GM23338 (cell line): ENCODE measurements around the gene NUDT21. TPM values are rescaled to one million over a fixed set of nuclear protein-coding genes. Genes with fewer than 3 reads are reported as not detected.

Experiments used
- ATAC-seq: fragments of 200-7000 bp; cut with Tn5 transposase; 3 replicates; pipeline ENCODE4 v1.9.1; 2020
- DNase-seq: peaks from one replicate; pipeline ENCODE4 v3.0.0-alpha.2; 2015; ENCODE audit warnings: low spot score
- H2AFZ ChIP-seq: fragments of 200-600 bp; sonication (generic); 2 replicates; pipeline ENCODE4 v1.8.0; 2016; ENCODE audit warnings: antibody characterized with exemption, mild to moderate bottlenecking, moderate library complexity
- H3F3A ChIP-seq: fragments of 200-600 bp; sonication (generic); replicated peaks from 2 replicates; pipeline ENCODE4 v1.8.0; 2017; ENCODE audit warnings: antibody characterized with exemption, mixed run types, low read depth
- H3K27ac ChIP-seq: fragments of 200-600 bp; sonication (generic); 2 replicates; pipeline ENCODE4 v1.6.1; 2016; ENCODE audit warnings: low read depth
- H3K27me3 ChIP-seq: fragments of 200-600 bp; sonication (generic); 2 replicates; pipeline ENCODE4 v1.8.0; 2016; ENCODE audit warnings: mild to moderate bottlenecking, mixed run types, moderate library complexity; ENCODE audit not compliant: insufficient read depth
- H3K36me3 ChIP-seq: fragments of 200-600 bp; sonication (generic); 2 replicates; pipeline ENCODE4 v1.8.0; 2016; ENCODE audit warnings: mild to moderate bottlenecking; ENCODE audit not compliant: insufficient read depth
- H3K4me1 ChIP-seq: fragments of 200-600 bp; sonication (generic); 2 replicates; pipeline ENCODE4 v1.8.0; 2016; ENCODE audit warnings: mild to moderate bottlenecking, moderate library complexity; ENCODE audit not compliant: insufficient read depth
- H3K4me2 ChIP-seq: fragments of 200-600 bp; sonication (generic); 2 replicates; pipeline ENCODE4 v1.7.1; 2017; ENCODE audit warnings: mixed run types
- H3K4me3 ChIP-seq: fragments of 200-600 bp; sonication (generic); 2 replicates; pipeline ENCODE4 v1.6.1; 2016; ENCODE audit warnings: mixed run types
- H3K79me2 ChIP-seq: fragments of 200-600 bp; sonication (generic); replicated peaks from 2 replicates; pipeline ENCODE4 v1.8.0; 2017; ENCODE audit warnings: mild to moderate bottlenecking; ENCODE audit not compliant: insufficient read depth
- H3K9me2 ChIP-seq: fragments of 200-600 bp; sonication (generic); 2 replicates; pipeline ENCODE4 v1.8.0; 2017; ENCODE audit not compliant: insufficient read depth
- H4K20me1 ChIP-seq: fragments of 200-600 bp; sonication (generic); replicated peaks from 2 replicates; pipeline ENCODE4 v1.8.0; 2017; ENCODE audit warnings: mild to moderate bottlenecking; ENCODE audit not compliant: insufficient read depth
- H3K27ac Mint-ChIP-seq: 2 replicates; pipeline ENCODE4 v1.8.0; 2020; ENCODE audit warnings: inconsistent platforms, mild to moderate bottlenecking, moderate library complexity, mixed read lengths
- H3K27me3 Mint-ChIP-seq: 3 replicates; pipeline ENCODE4 v1.8.0; 2022; ENCODE audit warnings: low read depth, mild to moderate bottlenecking, moderate library complexity, mixed read lengths, inconsistent platforms; ENCODE audit not compliant: insufficient read depth, poor library complexity
- H3K36me3 Mint-ChIP-seq: 3 replicates; pipeline ENCODE4 v1.8.0; 2021; ENCODE audit warnings: low read depth, mild to moderate bottlenecking, inconsistent platforms, moderate library complexity, mixed read lengths
- H3K4me1 Mint-ChIP-seq: 3 replicates; pipeline ENCODE4 v1.8.0; 2020; ENCODE audit warnings: mild to moderate bottlenecking, inconsistent platforms, mixed read lengths
- H3K4me3 Mint-ChIP-seq: 3 replicates; pipeline ENCODE4 v1.8.0; 2021; ENCODE audit warnings: moderate library complexity, mild to moderate bottlenecking, inconsistent platforms, mixed read lengths
- H3K9me3 Mint-ChIP-seq: 3 replicates; pipeline ENCODE4 v1.8.0; 2020; ENCODE audit warnings: moderate library complexity, mild to moderate bottlenecking, inconsistent platforms, mixed read lengths
- JUNB ChIP-seq: IDR thresholded peaks from one replicate; pipeline ENCODE4 v1.6.1; 2016; ENCODE audit warnings: antibody characterized with exemption; ENCODE audit not compliant: unreplicated experiment
- NANOG ChIP-seq: IDR thresholded peaks from 2 replicates; pipeline ENCODE4 v1.6.1; 2016; ENCODE audit warnings: antibody characterized with exemption, borderline replicate concordance
- POLR2AphosphoS5 ChIP-seq: IDR thresholded peaks from 2 replicates; pipeline ENCODE4 v1.6.1; 2016; ENCODE audit warnings: antibody characterized with exemption, low read depth
- STAT1 ChIP-seq: IDR thresholded peaks from one replicate; pipeline ENCODE4 v1.6.1; 2016; ENCODE audit warnings: antibody characterized with exemption; ENCODE audit not compliant: unreplicated experiment
- ZNF114 ChIP-seq: fragments of 250-450 bp; sonication (Bioruptor Pico); IDR thresholded peaks from 2 replicates; pipeline ENCODE4 v1.5.0; 2020; ENCODE audit warnings: mild to moderate bottlenecking, moderate library complexity
- ZNF331 ChIP-seq: fragments of 250-450 bp; sonication (Bioruptor Pico); IDR thresholded peaks from 2 replicates; pipeline ENCODE4 v1.5.0; 2020; ENCODE audit warnings: low read depth, mild to moderate bottlenecking, moderate library complexity
- polyA plus RNA-seq: library from polyadenylated mRNA; unstranded; fragments of >200 nt; fragmentation: Nextera tagmentation; extraction: Ambion mirVana; gene quantifications from 2 replicates; pipeline ENCODE4 v1.2.1, GENCODE V29; 2016
- total RNA-seq: library from RNA; depleted of rRNA; stranded (reverse); fragments of >200 nt; shearing (Covaris generic); gene quantifications from 2 replicates; pipeline ENCODE4 v1.2.3, GENCODE V29; 2014
- TF ChIP-seq, protein P1 (sequence below), 2 experiments: fragments of 200-600 bp in 1 of 2; sonication (generic) in 1 of 2; conservative IDR thresholded peaks; 2 replicates each; pipeline versions ENCODE4 v1.5.1 to v1.6.1; 2016 to 2017; ENCODE audit warnings: antibody characterized with exemption in 2 of 2, low read depth in 2 of 2, mild to moderate bottlenecking in 2 of 2, moderate library complexity in 1 of 2
- TF ChIP-seq, protein P2 (sequence below): IDR thresholded peaks from 2 replicates; pipeline ENCODE4 v1.6.1; 2016; ENCODE audit warnings: antibody characterized with exemption
- TF ChIP-seq, protein P3 (sequence below): fragments of 250-450 bp; sonication (Bioruptor Pico); IDR thresholded peaks from 2 replicates; pipeline ENCODE4 v1.5.0; 2020; ENCODE audit warnings: mild to moderate bottlenecking, moderate library complexity
- TF ChIP-seq, protein P4 (sequence below): IDR thresholded peaks from one replicate; pipeline ENCODE4 v1.6.1; 2018; ENCODE audit warnings: antibody characterized with exemption; ENCODE audit not compliant: unreplicated experiment

NUDT21 gene
- total and polyA plus RNA-seq, 2 experiments from 2014 or later = 83.4 to 132 TPM

DNA sequence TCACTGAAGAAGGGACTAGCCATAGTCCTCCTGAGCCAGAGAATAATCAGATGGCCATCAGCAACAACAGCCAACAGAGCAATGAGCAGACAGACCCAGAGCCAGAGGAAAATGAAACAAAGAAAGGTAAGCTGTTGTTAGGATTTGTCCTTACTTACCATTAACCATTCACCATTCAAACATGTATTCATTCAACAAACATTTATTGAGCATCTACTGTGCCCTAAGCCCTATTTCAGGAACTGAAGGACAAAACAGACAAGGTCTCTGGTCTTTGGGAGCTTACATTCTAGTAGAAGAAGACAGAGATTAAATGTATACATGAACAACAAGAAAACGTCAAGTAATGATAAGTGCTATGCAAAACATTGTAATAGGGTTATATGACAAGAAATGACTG is 19.5 kb upstream of the NUDT21 start:
- no peak overlapping the region for H3K27ac Mint-ChIP-seq
- Histone ChIP-seq H2AFZ (no peak overlapping the region), H3K79me2 (no peaks in the 10 kb centered on the region), H3K4me2 (no peak overlapping the region), H3K4me1 (no peaks in the 10 kb centered on the region), H3K36me3 (peaks cover 87% of the 10 kb centered on the region), H4K20me1 (peaks cover 8% of the 10 kb centered on the region), H3K4me3 (no peak overlapping the region), H3K27me3 (no peaks in the 10 kb centered on the region), H3F3A (0 out of 2 replicates have a peak, but pooled peaks cover 4% of the 10 kb centered on the region), H3K9me2 (no peaks in the 10 kb centered on the region), H3K27ac (no peak overlapping the region)
- ATAC-seq (no peak), DNase-seq (no peak)
- H3K27me3 Mint-ChIP-seq = no peaks in the 10 kb centered on the region
- H3K36me3 Mint-ChIP-seq = peaks cover 92% of the 10 kb centered on the region
- TF ChIP-seq NANOG = no peak
- TF ChIP-seq, protein P1, sequence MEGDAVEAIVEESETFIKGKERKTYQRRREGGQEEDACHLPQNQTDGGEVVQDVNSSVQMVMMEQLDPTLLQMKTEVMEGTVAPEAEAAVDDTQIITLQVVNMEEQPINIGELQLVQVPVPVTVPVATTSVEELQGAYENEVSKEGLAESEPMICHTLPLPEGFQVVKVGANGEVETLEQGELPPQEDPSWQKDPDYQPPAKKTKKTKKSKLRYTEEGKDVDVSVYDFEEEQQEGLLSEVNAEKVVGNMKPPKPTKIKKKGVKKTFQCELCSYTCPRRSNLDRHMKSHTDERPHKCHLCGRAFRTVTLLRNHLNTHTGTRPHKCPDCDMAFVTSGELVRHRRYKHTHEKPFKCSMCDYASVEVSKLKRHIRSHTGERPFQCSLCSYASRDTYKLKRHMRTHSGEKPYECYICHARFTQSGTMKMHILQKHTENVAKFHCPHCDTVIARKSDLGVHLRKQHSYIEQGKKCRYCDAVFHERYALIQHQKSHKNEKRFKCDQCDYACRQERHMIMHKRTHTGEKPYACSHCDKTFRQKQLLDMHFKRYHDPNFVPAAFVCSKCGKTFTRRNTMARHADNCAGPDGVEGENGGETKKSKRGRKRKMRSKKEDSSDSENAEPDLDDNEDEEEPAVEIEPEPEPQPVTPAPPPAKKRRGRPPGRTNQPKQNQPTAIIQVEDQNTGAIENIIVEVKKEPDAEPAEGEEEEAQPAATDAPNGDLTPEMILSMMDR (conservative IDR thresholded peaks at IDR 0.05; ENCODE audit: low read depth in 2 of 2) = no peak
- TF ChIP-seq STAT1 = no peak
- TF ChIP-seq, protein P2, sequence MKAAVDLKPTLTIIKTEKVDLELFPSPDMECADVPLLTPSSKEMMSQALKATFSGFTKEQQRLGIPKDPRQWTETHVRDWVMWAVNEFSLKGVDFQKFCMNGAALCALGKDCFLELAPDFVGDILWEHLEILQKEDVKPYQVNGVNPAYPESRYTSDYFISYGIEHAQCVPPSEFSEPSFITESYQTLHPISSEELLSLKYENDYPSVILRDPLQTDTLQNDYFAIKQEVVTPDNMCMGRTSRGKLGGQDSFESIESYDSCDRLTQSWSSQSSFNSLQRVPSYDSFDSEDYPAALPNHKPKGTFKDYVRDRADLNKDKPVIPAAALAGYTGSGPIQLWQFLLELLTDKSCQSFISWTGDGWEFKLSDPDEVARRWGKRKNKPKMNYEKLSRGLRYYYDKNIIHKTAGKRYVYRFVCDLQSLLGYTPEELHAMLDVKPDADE = no peak
- TF ChIP-seq ZNF331 = no peak
- TF ChIP-seq, protein P3, sequence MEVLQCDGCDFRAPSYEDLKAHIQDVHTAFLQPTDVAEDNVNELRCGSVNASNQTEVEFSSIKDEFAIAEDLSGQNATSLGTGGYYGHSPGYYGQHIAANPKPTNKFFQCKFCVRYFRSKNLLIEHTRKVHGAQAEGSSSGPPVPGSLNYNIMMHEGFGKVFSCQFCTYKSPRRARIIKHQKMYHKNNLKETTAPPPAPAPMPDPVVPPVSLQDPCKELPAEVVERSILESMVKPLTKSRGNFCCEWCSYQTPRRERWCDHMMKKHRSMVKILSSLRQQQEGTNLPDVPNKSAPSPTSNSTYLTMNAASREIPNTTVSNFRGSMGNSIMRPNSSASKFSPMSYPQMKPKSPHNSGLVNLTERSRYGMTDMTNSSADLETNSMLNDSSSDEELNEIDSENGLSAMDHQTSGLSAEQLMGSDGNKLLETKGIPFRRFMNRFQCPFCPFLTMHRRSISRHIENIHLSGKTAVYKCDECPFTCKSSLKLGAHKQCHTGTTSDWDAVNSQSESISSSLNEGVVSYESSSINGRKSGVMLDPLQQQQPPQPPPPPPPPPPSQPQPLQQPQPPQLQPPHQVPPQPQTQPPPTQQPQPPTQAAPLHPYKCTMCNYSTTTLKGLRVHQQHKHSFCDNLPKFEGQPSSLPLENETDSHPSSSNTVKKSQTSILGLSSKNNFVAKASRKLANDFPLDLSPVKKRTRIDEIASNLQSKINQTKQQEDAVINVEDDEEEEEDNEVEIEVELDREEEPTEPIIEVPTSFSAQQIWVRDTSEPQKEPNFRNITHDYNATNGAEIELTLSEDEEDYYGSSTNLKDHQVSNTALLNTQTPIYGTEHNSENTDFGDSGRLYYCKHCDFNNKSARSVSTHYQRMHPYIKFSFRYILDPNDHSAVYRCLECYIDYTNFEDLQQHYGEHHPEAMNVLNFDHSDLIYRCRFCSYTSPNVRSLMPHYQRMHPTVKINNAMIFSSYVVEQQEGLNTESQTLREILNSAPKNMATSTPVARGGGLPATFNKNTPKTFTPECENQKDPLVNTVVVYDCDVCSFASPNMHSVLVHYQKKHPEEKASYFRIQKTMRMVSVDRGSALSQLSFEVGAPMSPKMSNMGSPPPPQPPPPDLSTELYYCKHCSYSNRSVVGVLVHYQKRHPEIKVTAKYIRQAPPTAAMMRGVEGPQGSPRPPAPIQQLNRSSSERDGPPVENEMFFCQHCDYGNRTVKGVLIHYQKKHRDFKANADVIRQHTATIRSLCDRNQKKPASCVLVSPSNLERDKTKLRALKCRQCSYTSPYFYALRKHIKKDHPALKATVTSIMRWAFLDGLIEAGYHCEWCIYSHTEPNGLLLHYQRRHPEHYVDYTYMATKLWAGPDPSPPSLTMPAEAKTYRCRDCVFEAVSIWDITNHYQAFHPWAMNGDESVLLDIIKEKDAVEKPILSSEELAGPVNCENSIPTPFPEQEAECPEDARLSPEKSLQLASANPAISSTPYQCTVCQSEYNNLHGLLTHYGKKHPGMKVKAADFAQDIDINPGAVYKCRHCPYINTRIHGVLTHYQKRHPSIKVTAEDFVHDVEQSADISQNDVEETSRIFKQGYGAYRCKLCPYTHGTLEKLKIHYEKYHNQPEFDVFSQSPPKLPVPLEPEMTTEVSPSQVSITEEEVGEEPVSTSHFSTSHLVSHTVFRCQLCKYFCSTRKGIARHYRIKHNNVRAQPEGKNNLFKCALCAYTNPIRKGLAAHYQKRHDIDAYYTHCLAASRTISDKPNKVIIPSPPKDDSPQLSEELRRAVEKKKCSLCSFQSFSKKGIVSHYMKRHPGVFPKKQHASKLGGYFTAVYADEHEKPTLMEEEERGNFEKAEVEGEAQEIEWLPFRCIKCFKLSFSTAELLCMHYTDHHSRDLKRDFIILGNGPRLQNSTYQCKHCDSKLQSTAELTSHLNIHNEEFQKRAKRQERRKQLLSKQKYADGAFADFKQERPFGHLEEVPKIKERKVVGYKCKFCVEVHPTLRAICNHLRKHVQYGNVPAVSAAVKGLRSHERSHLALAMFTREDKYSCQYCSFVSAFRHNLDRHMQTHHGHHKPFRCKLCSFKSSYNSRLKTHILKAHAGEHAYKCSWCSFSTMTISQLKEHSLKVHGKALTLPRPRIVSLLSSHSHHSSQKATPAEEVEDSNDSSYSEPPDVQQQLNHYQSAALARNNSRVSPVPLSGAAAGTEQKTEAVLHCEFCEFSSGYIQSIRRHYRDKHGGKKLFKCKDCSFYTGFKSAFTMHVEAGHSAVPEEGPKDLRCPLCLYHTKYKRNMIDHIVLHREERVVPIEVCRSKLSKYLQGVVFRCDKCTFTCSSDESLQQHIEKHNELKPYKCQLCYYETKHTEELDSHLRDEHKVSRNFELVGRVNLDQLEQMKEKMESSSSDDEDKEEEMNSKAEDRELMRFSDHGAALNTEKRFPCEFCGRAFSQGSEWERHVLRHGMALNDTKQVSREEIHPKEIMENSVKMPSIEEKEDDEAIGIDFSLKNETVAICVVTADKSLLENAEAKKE (CRISPR knock-in tag) = no peak
- no peak for TF ChIP-seq JUNB
- TF ChIP-seq POLR2AphosphoS5 = no peak
- TF ChIP-seq, protein P4, sequence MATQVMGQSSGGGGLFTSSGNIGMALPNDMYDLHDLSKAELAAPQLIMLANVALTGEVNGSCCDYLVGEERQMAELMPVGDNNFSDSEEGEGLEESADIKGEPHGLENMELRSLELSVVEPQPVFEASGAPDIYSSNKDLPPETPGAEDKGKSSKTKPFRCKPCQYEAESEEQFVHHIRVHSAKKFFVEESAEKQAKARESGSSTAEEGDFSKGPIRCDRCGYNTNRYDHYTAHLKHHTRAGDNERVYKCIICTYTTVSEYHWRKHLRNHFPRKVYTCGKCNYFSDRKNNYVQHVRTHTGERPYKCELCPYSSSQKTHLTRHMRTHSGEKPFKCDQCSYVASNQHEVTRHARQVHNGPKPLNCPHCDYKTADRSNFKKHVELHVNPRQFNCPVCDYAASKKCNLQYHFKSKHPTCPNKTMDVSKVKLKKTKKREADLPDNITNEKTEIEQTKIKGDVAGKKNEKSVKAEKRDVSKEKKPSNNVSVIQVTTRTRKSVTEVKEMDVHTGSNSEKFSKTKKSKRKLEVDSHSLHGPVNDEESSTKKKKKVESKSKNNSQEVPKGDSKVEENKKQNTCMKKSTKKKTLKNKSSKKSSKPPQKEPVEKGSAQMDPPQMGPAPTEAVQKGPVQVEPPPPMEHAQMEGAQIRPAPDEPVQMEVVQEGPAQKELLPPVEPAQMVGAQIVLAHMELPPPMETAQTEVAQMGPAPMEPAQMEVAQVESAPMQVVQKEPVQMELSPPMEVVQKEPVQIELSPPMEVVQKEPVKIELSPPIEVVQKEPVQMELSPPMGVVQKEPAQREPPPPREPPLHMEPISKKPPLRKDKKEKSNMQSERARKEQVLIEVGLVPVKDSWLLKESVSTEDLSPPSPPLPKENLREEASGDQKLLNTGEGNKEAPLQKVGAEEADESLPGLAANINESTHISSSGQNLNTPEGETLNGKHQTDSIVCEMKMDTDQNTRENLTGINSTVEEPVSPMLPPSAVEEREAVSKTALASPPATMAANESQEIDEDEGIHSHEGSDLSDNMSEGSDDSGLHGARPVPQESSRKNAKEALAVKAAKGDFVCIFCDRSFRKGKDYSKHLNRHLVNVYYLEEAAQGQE = no peak
- TF ChIP-seq ZNF114 (CRISPR knock-in tag) = no peak
- H3K4me1 Mint-ChIP-seq = peaks cover 9% of the 10 kb centered on the region; the same call in 2 of the 3 replicates
- no peak overlapping the region for H3K4me3 Mint-ChIP-seq
- no peaks in the 10 kb centered on the region for H3K9me3 Mint-ChIP-seq
